Measurements from ENCODE around the gene SLC19A1.
"Not testable (repeated sequence)": the region's sequence is repeated elsewhere in the genome, so short reads cannot be mapped to it uniquely, and the experiment has no call there.

SLC19A1 gene

GRCh38 chr21:45528028-45528705, 14.1 kb downstream of the SLC19A1 start:
- POLR2A ChIA-PET = no interaction called here
- no peak overlapping the region for H3K4me3 ChIP-seq (ENCODE audit: low read depth, low read length)
- CTCF ChIA-PET = no interaction called here
- DNase-seq (ENCODE audit: low read depth, low spot score) = no peak
- TF ChIP-seq CTCF (IDR thresholded peaks at IDR 0.05; ENCODE audit: insufficient read depth, low read length, missing control alignments) = no peak

GRCh38 chr21:45527151-45527999, 14.9 kb downstream of the SLC19A1 start:
- POLR2A ChIA-PET; DNase-seq (ENCODE audit: low read depth, low spot score); H3K4me3 ChIP-seq (ENCODE audit: low read depth, low read length); CTCF ChIA-PET: not testable (repeated sequence)

- POLR2A ChIA-PET = no interaction called here
- no peak overlapping the region for H3K4me3 ChIP-seq (ENCODE audit: low read depth, low read length)
- TF ChIP-seq CTCF (IDR thresholded peaks at IDR 0.05; ENCODE audit: insufficient read depth, low read length, missing control alignments) = no peak
- CTCF ChIA-PET = no interaction called here
- DNase-seq (ENCODE audit: low read depth, low spot score) = no peak
Observed at GRCh38 chr21:45525910-45526306, 16.3 kb downstream of the SLC19A1 start.

DNA sequence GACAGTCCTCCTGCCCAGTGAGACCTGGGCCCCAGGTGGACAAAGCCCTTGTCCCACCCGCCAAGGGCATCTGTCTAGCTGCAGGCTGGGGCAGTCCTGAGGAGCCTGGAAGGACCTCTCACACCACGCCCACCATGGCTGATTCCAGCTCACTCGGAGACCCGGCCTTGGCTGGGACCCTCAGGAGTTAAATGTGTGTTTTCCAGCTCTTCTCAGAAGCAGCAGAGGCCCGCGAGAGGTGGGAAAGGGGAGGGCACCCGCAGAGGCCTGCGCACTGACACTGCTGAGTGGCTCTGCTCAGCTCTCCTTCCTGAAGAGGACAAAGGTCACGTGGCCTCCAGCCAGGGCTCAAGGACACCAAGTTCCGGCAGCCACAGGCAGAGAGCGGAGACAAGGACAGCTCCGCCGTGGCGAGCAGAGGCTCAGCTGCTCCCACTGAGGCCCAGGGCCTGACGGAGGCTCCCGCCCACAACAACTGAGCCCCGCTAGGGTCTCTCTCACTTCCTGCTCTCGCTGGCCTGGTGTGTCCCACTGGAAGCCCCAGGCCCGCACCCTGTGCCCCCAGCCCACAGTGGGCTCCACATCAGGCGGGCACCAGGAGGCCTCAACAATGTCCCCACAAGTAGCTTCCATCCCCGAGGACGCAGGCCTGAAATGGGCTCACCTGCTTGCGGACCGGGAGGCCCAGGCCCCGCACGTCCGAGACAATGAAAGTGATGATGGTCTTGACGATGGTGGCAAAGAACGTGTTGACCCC, 16.9 kb downstream of the SLC19A1 start:
- TF ChIP-seq CTCF (IDR thresholded peaks at IDR 0.05; ENCODE audit: insufficient read depth, low read length, missing control alignments) = no peak
- ChIA-PET CTCF (interaction anchor here (0.6 kb wide), 1 partner anchor 47 kb away, joined by 3 read pairs; no protein-coding TSS in a partner anchor), POLR2A (no interaction called here)
- no peak for DNase-seq (ENCODE audit: low read depth, low spot score)
- H3K4me3 ChIP-seq (ENCODE audit: low read depth, low read length) = no peak overlapping the region

DNA sequence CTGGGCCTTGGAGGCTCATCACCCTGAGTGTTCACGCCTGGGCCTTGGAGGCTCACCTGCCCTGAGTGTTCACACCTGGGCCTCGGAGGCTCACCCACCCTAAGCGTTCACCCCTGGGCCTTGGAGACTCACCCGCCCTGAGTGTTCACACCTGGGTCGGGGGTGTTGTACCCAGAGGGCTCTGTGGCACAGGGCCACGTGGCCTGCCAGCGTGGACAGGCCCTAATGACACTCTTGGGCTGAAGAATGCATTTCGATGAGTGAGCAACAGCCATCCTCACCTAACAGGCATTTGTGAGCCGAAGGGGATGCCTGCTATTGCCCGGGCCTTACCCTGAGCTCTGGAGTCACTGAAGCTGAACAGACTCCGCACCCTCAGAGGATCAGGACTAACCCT, 17.5 kb downstream of the SLC19A1 start:
- no peak for TF ChIP-seq CTCF (IDR thresholded peaks at IDR 0.05; ENCODE audit: insufficient read depth, low read length, missing control alignments)
- no peak overlapping the region for H3K4me3 ChIP-seq (ENCODE audit: low read depth, low read length)
- POLR2A ChIA-PET = no interaction called here
- CTCF ChIA-PET = interaction anchor here (0.6 kb wide), 1 partner anchor 46 kb away, joined by 3 read pairs; no protein-coding TSS in a partner anchor
- no peak for DNase-seq (ENCODE audit: low read depth, low spot score)

DNA sequence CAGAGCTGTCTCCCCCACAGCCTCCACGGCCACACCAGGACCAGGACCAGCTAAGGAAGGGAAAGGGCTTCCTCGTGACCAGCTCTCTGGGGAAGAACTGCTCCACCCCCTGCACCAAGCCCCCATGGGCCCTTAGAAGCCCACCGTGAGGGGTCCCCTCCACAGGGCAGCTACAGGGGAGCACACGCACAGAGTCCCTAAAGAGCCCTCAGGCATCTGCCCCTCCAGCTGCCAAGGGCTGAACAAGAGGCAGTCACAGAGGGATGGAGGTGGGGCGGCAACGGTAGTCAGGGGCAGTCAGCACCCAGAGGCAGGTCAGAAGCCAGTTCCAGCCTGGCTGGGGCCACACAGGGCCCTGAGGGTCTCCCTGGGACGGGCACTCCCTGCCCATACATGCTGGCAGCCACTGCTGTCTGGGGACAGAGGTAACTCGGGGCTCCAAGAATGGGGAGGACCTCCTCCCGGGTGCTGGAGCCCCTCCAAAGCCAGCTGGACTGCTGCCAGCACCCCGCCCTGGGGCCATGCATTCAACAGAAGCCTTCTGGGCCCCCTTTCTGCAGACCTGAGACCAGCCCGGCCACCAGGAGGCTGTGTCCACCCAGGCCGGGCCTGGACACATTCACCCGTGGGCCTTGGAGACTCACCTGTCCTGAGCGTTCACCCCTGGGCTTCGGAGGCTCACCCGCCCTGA, 18.7 kb downstream of the SLC19A1 start:
- POLR2A ChIA-PET = no interaction called here
- H3K4me3 ChIP-seq (ENCODE audit: low read depth, low read length) = no peak overlapping the region
- no peak for DNase-seq (ENCODE audit: low read depth, low spot score)
- CTCF ChIA-PET = interaction anchor here (1.6 kb wide), 1 partner anchor 10 kb away, joined by 3 read pairs; no protein-coding TSS in a partner anchor
- no peak for TF ChIP-seq CTCF (IDR thresholded peaks at IDR 0.05; ENCODE audit: insufficient read depth, low read length, missing control alignments)

Measured in AG04449 (cell line).